Keratinocyte (primary cell): ENCODE data around the gene WDPCP.
"Not testable (repeated sequence)": the region's sequence is repeated elsewhere in the genome, so short reads cannot be mapped to it uniquely, and the experiment has no call there.

Experiments used
- CTCF ChIP-seq, 3 experiments: IDR thresholded peaks in 1 of 3; conservative IDR thresholded peaks in 1 of 3; optimal IDR thresholded peaks in 1 of 3; 2 replicates in 2 of 3; 3 replicates in 1 of 3; pipeline versions ENCODE3 to v1.5.1; 2011; ENCODE audit warnings: low read length in 3 of 3, mild to moderate bottlenecking in 3 of 3, moderate library complexity in 2 of 3, control low read depth in 1 of 3, inconsistent platforms in 1 of 3; ENCODE audit not compliant: insufficient read depth in 2 of 3; ENCODE audit errors: extremely low read depth in 1 of 3
- EZH2 ChIP-seq: IDR thresholded peaks from one replicate; pipeline ENCODE4 v1.6.1; 2012; ENCODE audit warnings: inconsistent platforms, mild to moderate bottlenecking, low read length, moderate library complexity

- TF ChIP-seq CTCF (optimal IDR thresholded peaks at IDR 0.05 in 1 of 3, IDR thresholded peaks at IDR 0.05 in 1 of 3, conservative IDR thresholded peaks at IDR 0.05 in 1 of 3; ENCODE audit: extremely low read depth in 1 of 3, insufficient read depth in 2 of 3, low read length in 3 of 3); EZH2: not testable (repeated sequence)
Measured at GRCh38 chr2:63074399-63074798, 513.9 kb downstream of the WDPCP start.
